GM20000 (cell line): ENCODE data around the gene MMP14.
A peak's percentile ranks its signal among the peaks of the same experiment; 100 is the strongest.
"Not testable (repeated sequence)": the region's sequence is repeated elsewhere in the genome, so short reads cannot be mapped to it uniquely, and the experiment has no call there.

Source experiments
- DNase-seq: peaks from one replicate; pipeline ENCODE4 v3.0.0; 2012; ENCODE audit warnings: low spot score
- CTCF ChIP-seq: IDR thresholded peaks from 2 replicates; pipeline ENCODE4 v1.5.1; 2012; ENCODE audit warnings: mild to moderate bottlenecking, control low read depth; ENCODE audit errors: extremely low read depth, missing control alignments

The MMP14 gene

DNA sequence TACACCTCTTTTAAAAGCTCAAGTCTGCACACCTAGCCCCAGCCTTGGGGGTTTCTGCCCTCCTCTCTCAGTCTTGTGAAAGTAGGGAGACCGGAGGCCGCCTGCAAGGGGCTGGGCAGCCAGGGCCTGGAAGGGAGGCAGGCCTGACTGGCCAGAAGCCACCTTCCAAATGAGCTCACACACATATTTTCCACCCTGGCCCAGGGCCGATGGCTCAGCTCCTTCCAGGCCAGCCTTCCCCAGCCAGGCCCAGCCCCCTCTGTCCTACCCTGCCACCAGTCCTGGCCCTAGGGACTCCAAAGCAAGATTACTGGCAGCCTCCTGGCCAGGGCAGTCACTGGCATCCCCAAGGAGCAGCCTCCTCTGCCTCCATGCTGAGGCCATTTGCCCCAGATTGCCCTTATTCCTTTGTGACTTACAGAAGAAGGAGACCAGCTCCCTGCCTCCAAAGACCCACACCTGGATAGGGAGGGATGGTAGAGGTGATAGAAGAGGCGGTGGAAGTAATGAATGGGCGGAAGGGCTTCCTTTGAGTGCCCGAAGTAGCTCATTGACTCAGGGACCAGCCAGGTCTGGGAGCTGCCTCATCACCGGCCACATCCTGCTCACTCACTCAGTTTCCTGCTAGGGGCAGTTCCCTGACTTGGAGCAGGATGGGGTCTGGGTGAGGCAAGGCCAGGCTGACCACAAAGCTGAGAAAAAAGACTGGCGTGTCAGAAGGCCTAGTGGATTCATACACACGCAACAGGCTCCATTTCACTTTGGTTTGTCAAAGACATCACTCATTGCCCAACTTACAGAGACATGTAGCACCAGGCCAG is 14.8 kb downstream of the MMP14 start:
- no peak for TF ChIP-seq CTCF
- DNase-seq = peak; percentile 17

DNA sequence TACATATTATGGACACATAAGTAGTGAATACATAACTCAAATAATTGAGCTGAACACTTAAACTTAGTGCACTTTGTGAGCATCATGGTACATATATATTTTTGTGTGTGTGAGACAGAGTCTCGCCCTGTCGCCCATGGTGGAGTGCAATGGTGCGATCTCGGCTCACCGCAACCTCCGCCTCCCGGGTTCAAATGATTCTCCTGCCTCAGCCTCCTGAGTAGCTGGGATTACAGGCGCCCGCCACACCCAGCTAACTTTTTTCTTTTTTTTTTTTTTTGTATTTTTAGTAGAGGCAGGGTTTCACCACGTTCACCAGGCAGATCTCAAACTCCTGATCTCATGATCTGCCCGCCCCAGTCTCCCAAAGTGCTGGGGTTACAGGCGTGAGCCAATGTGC is 15.8 kb downstream of the MMP14 start:
- DNase-seq = not testable (repeated sequence)

DNA sequence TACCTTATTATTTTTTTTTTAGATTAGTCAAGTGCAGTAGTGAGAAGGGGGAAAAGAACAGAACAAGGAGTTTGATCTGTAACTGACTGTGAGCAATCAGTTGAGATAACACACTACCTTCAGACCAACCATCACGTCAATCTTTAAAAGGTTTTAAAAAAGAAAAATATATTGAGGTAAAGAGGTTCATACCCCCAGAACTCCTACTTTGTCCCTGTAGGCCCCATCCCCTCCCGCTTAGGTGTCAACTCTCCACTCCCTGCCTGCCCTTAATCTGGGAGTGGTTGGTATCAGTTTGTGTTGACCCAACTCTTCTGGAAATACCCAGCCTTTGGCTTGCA is 16.2 kb downstream of the MMP14 start:
- no peak for TF ChIP-seq CTCF

GRCh38 chr14:22852940-22853767 is 16.8 kb downstream of the MMP14 start:
- peak; percentile 86 for DNase-seq
- peak; percentile 91 for TF ChIP-seq CTCF

More for the DNA sequence above, 16.2 kb downstream of the MMP14 start:
- DNase-seq = no peak

DNA sequence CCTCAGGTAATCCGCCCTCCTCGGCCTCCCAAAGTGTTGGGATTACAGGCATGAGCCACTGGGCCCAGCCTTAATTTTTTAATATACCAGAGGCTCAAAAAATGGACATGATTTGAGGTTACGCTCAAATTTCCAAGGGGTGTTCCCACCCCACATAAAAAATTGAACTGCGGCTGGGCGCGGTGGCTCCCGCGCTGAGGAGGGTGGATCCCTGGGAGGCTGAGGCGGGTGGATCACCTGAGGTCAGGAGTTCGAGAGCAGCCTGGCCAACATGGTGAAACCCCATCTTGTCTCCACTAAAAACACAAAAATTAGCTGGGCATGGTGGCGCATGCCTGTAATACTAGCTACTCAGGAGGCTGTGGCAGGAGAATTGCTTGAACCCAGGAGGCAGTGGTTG is 17.9 kb downstream of the MMP14 start:
- not testable (repeated sequence) for DNase-seq

DNA sequence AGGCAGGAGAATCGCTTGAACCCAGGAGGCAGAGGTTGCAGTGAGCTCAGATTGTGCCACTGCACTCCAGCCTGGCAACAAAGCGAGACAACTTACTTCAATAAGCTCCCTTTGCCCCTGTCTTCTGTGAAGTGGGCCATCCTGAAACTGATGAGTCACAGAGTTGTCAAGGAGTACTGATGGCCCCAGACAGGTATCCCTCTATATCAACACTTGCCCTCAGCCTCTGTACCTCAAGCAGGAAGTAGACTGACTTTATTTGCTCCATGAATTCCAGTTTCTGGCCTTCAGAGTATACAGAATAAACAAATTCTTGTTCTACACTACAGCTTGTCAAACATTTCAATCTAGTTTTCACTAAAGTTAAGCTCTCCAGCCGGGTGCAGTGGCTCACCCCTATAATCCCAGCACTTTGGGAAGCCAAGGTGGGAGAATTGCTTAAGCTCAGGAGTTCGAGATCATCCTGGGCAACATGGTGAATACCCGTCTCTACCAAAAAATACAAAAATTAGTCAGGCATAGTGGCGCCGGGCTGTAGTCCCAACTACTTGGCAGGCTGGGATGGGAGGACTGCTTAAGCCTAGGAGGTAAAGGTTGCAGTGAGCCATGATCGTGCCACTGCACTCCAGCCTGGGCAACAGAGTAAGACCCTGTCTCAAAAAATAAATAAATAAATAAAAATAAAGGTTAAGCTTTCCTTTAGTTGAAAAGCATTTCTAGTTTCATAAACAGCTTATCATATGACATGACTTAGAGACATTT is 18.8 kb downstream of the MMP14 start:
- no peak for DNase-seq
- TF ChIP-seq CTCF = no peak

GRCh38 chr14:22856428-22856827 is 20.0 kb downstream of the MMP14 start:
- no peak for TF ChIP-seq CTCF
- no peak for DNase-seq

- DNase-seq = not testable (repeated sequence)
Observed at GRCh38 chr14:22860377-22860776, 24.0 kb downstream of the MMP14 start.
